Large intestine (tissue), 3 donors: ENCODE data around the gene RASD1. TPM values are rescaled to one million over a fixed set of nuclear protein-coding genes. Genes with fewer than 3 reads are reported as not detected.
"Not testable (repeated sequence)": the region's sequence is repeated elsewhere in the genome, so short reads cannot be mapped to it uniquely, and the experiment has no call there.

Experiments used
- DNase-seq, 2 donors: peaks; one replicate each; pipeline versions ENCODE4 v3.0.0 to v3.0.0-alpha.2; 2013
- H3K27ac ChIP-seq: one replicate; pipeline ENCODE4 v1.5.1; 2013; ENCODE audit warnings: low read length
- H3K27me3 ChIP-seq: 2 replicates; pipeline ENCODE4 v1.6.1; 2013; ENCODE audit warnings: low read length; ENCODE audit not compliant: control insufficient read depth, insufficient read depth
- H3K36me3 ChIP-seq: 2 replicates; pipeline ENCODE4 v1.6.1; 2013; ENCODE audit warnings: low read length; ENCODE audit not compliant: control insufficient read depth, insufficient read depth
- H3K4me1 ChIP-seq: one replicate; pipeline ENCODE4 v1.6.1; 2013; ENCODE audit warnings: low read length; ENCODE audit not compliant: control insufficient read depth, insufficient read depth
- H3K4me3 ChIP-seq: one replicate; pipeline ENCODE4 v1.5.1; 2013; ENCODE audit warnings: low read length
- H3K9me3 ChIP-seq: one replicate; pipeline ENCODE4 v1.6.1; 2013; ENCODE audit warnings: mild to moderate bottlenecking, low read depth, low read length, moderate library complexity; ENCODE audit not compliant: control insufficient read depth
- WGBS: methylation state at CpG from one replicate; pipeline ENCODE4 v1.1.5; 2013; ENCODE audit warnings: low lambda C conversion rate; ENCODE audit not compliant: insufficient coverage; 5-methylcytosine and 5-hydroxymethylcytosine counted together
- polyA plus RNA-seq: library from polyadenylated mRNA; unstranded; fragments of 120-200 nt; gene quantifications from one replicate; pipeline ENCODE4 v1.2.1, GENCODE V29; 2013

RASD1 gene
- polyA plus RNA-seq, 1 donor, result 20.0 TPM

DNA sequence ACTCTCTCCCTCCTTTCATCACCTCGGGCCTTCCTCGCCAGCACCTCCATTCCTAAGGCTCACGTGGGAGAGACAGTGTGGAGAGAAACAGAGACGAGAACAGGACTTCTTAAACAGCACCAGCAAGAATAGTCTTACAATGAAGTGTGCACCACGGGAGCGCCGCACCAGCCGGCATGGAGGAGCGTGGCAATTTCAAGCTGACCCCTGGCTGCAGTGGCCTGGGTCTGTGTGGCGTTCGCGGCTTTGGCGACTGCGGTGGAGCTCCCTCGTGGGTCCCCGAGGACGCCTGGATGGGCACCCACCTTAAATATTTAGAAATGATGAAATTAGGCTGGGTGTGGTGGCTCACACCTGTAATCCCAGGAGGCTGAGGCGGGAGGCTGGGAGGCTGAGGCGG lies 39.9 kb downstream of the RASD1 start:
- Histone ChIP-seq H3K4me1 (peaks cover 3% of the 10 kb centered on the region), H3K9me3 (peaks cover 6% of the 10 kb centered on the region), H3K27me3 (no peaks in the 10 kb centered on the region), H3K36me3 (no peaks in the 10 kb centered on the region), H3K27ac (no peak overlapping the region), H3K4me3 (no peak overlapping the region)
- WGBS, result no CpG with 5 or more reads among the region's 19 CpGs
- no peak for DNase-seq

DNA sequence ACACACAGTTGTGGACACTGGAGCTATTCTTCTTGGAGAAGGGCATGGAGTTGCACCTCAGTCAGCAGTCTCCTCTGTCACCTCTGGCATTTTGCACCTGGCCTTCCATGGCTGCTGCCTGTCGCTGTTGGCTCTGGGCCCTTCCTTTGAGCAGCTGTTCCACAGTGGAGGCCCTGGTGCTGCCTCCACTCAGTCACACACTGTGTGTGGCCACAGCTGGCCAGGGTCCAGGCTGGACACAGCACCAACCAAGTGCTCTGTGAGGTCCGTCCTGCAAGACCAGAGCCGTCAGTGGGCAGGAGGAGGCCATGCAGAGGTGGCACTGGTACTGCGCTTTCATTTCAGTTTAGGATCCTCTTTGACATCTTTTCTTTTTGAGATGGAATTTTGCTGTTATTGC lies 41.0 kb downstream of the RASD1 start:
- DNase-seq, result no peak
- Histone ChIP-seq H3K27me3 (no peaks in the 10 kb centered on the region), H3K9me3 (peaks cover 6% of the 10 kb centered on the region), H3K36me3 (no peaks in the 10 kb centered on the region), H3K4me3 (no peak overlapping the region), H3K27ac (no peak overlapping the region), H3K4me1 (peaks cover 3% of the 10 kb centered on the region)
- WGBS, result no CpG with 5 or more reads among the region's 4 CpGs

DNA sequence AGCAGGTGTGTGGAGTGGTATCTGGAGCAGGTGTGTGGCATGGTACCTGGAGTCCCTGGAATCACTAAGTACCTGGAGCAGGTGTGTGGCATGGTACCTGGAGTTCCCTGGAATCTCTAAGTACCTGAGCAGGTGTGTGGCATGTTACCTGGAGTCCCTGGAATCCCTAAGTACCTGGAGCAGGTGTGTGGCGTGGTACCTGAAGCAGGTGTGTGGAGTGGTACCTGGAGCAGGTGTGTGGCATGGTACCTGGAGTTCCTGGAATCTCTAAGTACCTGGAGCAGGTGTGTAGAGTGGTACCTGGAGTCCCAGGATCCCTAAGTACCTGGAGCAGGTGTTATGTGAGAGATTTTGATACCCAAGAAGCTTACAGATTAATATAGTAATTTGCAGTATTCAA lies 41.5 kb downstream of the RASD1 start:
- H3K36me3 ChIP-seq, H3K27ac ChIP-seq, DNase-seq, H3K4me3 ChIP-seq, H3K4me1 ChIP-seq, H3K27me3 ChIP-seq, H3K9me3 ChIP-seq: not testable (repeated sequence)
- no CpG with 5 or more reads among the region's 1 CpG for WGBS

DNA sequence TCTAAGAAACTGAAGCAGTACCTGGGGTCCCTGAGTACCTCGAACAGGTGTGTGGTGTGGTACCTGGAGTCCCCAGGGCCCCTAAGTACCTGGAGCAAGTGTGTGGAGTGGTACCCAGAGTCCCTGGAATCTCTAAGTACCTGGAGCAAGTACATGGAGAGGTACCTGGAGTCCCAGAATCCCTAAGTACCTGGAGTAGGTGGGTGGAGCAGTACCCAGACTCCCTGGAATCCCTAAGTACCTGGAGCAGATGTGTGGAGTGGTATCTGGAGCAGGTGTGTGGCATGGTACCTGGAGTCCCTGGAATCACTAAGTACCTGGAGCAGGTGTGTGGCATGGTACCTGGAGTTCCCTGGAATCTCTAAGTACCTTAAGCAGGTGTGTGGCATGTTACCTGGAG lies 41.9 kb downstream of the RASD1 start:
- H3K4me3 ChIP-seq, result no peak overlapping the region
- no CpG with 5 or more reads among the region's 1 CpG for WGBS

DNA sequence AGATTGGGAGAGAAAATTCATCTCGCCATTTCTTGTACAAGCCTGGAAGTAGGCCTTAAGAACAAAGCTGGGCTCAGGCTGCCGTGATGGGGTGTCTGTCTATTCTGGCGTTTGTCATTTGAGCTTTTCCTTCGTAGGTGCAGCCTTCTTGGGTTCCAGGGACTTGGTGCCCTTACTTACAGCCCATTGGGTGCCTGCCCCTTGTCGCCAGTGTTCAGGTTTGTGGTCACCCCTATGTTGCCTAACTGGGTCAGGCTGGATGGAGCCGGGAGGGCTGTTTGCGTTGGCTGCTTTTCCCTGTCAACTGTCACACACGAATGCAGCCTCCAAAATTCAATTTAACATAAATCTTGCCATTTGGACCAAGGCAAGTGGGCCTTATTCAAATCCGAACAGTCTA lies 43.1 kb downstream of the RASD1 start:
- no peak for DNase-seq
- Histone ChIP-seq H3K27ac (no peak overlapping the region), H3K9me3 (peaks cover 2% of the 10 kb centered on the region), H3K4me3 (no peak overlapping the region), H3K4me1 (peaks cover 3% of the 10 kb centered on the region), H3K36me3 (no peaks in the 10 kb centered on the region), H3K27me3 (no peaks in the 10 kb centered on the region)
- no CpG with 5 or more reads among the region's 9 CpGs for WGBS

More for the DNA sequence above, 41.9 kb downstream of the RASD1 start:
- H3K9me3 ChIP-seq, result peaks cover 2% of the 10 kb centered on the region
- no peaks in the 10 kb centered on the region for H3K27me3 ChIP-seq
- H3K4me1 ChIP-seq, result peaks cover 3% of the 10 kb centered on the region
- H3K36me3 ChIP-seq, result no peaks in the 10 kb centered on the region
- DNase-seq, result no peak
- no peak overlapping the region for H3K27ac ChIP-seq

DNA sequence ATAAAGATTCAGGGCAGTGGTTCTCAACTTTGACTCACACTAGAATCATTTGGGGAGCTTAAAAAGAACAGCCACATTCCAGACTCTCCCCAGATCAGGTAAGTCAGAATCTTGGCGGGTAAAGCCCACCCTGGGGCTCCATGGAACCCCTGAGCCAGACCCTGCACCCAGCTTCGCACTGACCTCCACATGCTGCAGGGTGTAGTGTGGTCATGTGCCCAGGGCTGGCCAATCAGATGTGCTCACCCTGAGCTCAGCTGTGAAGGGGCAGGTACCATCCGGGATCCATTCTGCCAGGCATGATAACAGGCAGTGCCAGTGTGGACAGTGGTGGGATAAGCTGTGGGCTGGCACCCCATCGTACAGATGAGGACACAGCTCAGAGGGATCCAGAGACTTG lies 47.5 kb downstream of the RASD1 start:
- Histone ChIP-seq H3K4me1 (no peaks in the 10 kb centered on the region), H3K4me3 (no peak overlapping the region), H3K36me3 (no peaks in the 10 kb centered on the region), H3K9me3 (no peaks in the 10 kb centered on the region), H3K27me3 (no peaks in the 10 kb centered on the region), H3K27ac (no peak overlapping the region)
- no CpG with 5 or more reads among the region's 4 CpGs for WGBS
- no peak for DNase-seq

DNA sequence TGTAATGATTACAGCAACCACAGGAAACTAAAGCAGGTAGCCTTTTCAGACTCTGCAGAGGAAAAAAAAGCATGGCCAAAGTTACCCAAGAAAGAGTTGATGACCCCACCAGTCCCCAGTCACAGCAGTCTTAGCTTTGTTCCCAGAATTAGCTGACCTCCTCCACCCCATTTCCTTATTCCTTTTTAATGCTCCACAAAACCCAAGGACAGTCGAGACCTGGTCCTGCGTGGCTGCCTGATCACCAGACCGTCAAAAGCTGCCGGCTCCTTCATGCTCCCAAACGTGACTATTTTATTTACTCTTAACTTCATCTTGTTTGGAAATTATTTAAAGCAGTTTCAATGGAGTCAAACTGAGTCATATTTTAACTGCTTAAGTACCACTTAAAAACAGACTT lies 48.1 kb downstream of the RASD1 start:
- DNase-seq, result no peak
- Histone ChIP-seq H3K4me1 (no peaks in the 10 kb centered on the region), H3K9me3 (no peaks in the 10 kb centered on the region), H3K4me3 (no peak overlapping the region), H3K36me3 (no peaks in the 10 kb centered on the region), H3K27me3 (no peaks in the 10 kb centered on the region), H3K27ac (no peak overlapping the region)
- WGBS, result no CpG with 5 or more reads among the region's 5 CpGs

DNA sequence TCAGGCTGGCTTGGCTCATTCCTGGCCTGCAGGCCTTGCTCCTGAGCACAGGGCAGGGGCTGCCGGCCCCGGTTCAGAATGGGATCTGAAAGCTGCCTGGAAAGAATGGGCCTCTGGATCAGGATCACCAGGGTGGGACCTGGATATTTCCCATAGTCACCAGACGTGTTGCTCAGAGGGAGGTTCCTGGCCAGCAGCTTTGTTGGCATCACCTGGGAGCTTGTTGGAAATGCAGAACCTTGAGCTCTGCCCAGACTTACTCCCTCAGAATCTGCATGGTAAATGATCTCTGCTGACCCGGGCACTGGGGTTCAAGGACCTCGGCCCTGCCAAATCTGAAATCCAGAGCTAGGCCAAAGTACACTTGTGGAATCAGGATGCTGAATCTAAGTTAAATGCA lies 48.9 kb downstream of the RASD1 start:
- Histone ChIP-seq H3K4me3 (no peak overlapping the region), H3K27ac (no peak overlapping the region), H3K9me3 (no peaks in the 10 kb centered on the region), H3K27me3 (no peaks in the 10 kb centered on the region), H3K36me3 (no peaks in the 10 kb centered on the region), H3K4me1 (no peaks in the 10 kb centered on the region)
- DNase-seq, result no peak
- no CpG with 5 or more reads among the region's 5 CpGs for WGBS

DNA sequence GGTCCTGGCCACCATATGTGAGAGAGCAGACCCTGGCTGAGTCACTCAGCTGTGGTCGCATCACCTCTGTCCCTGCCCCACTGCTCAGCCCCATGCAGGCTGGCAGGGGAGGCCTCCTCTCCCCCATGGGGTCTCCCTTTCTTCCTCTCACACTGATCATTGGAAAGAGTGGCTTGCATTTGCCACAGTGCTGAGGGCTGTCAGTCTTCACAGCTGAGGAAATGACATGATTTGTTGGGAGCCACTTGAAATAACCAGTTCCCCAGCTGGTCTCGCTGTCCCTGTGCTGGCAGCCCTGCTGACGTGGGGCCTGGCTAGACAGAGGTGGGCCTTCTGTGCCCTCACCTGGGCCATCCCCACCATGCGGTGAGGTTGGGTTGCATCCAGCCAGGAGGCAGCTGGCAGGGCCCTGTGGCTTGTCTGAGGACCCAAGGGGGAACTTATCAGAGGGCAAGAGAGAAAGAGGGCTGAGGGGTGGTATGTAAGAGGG lies 49.5 kb downstream of the RASD1 start:
- H3K27me3 ChIP-seq, result no peaks in the 10 kb centered on the region
- no peak overlapping the region for H3K27ac ChIP-seq
- H3K4me1 ChIP-seq, result no peaks in the 10 kb centered on the region
- no CpG with 5 or more reads among the region's 4 CpGs for WGBS
- no peaks in the 10 kb centered on the region for H3K9me3 ChIP-seq
- H3K4me3 ChIP-seq, result no peak overlapping the region
- H3K36me3 ChIP-seq, result no peaks in the 10 kb centered on the region
- no peak for DNase-seq

DNA sequence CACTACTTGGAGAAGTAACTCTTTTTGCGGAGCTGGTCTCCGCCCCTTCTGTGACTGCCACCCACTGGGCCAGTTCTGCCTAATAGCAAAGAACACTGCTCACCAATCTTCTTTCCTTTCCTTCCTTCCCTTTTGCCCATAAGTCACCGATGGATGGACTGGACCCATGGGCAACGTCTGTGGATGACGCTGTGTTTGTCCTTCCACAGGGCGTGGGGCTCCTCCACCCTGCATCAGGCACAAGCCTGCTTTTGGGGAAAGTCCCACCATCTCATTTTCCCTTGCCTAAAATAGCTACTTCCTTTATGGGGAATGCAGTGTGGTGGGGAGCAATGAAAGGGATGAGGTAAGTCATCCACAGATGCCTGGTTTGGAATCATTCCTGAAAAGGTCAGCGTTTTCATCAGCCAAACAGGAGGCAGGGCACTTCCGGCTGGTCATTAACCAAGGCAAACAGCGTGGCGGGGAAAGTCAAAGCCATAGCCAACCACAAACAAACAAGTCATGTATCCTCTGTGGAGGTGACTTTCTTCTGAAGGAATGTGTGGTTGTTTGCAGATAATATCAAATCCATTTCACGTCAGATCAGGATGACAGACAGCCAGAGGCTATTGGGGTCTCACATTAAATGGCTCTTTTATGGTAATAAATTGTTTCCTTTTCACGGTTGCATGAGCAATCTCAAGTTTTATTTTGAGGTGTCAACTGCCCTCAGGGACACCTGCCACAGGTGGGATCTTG lies 50.1 kb downstream of the RASD1 start:
- Histone ChIP-seq H3K27me3 (no peaks in the 10 kb centered on the region), H3K36me3 (no peaks in the 10 kb centered on the region), H3K9me3 (no peaks in the 10 kb centered on the region), H3K4me1 (no peaks in the 10 kb centered on the region), H3K27ac (no peak overlapping the region), H3K4me3 (no peak overlapping the region)
- peak in 1 of 2 donors; percentile 34 for DNase-seq
- no CpG with 5 or more reads among the region's 12 CpGs for WGBS

DNA sequence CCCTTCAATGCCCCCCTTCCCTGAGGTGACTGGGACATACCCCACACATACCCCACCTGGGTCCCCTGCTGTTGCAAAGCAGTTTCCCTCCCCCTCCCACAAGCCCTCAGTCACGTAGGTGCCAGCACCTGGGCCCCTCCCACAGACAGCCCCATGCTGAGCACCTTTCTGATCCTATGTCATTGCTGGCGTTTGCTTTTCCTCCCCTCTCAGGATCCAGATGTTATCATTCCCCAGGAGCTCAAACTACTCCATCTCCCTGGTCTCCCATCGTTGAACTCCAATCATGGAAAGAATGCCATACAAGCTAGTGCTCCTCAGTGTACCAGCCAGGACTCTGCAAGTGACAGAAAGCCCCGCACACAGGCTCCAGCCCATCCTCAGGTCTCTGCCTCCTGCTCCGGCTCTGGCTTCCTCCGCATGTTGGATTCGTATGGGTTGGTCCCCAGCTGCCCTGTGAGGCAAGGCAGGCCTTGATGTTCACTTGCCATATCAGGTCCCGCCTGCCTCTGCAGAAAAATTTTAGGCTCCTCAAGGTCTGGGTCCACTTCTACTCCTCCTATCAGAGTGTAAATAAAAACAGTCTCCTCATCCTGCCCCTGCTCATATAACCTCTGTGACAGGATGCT lies 50.8 kb downstream of the RASD1 start:
- Histone ChIP-seq H3K27ac (no peak overlapping the region), H3K9me3 (no peaks in the 10 kb centered on the region), H3K27me3 (no peaks in the 10 kb centered on the region), H3K4me1 (no peaks in the 10 kb centered on the region), H3K36me3 (no peaks in the 10 kb centered on the region), H3K4me3 (no peak overlapping the region)
- 80% methylated on average over 1 of the region's 8 CpGs for WGBS
- no peak for DNase-seq
